Keratinocyte (primary cell): ENCODE measurements around the gene SUV39H1. TPM values are rescaled to one million over a fixed set of nuclear protein-coding genes. Genes with fewer than 3 reads are reported as not detected.

Experiments used
- DNase-seq: peaks from one replicate; pipeline ENCODE4 v3.0.0-alpha.2; 2011; ENCODE audit warnings: low read depth, missing footprints, low spot score
- FAIRE-seq: peaks from 2 replicates; lab custom pipeline; 2011; peaks lifted over from hg19 to GRCh38; lab: Jason Lieb, UNC
- H2AFZ ChIP-seq: 2 replicates; pipeline ENCODE4 v1.6.0; 2012; ENCODE audit warnings: low read length, control low read depth, inconsistent platforms; ENCODE audit not compliant: control insufficient read depth
- H3K27ac ChIP-seq: 2 replicates; pipeline ENCODE4 v1.5.1; 2011; ENCODE audit warnings: low read length; ENCODE audit not compliant: control insufficient read depth, insufficient read depth
- H3K27me3 ChIP-seq: 3 replicates; pipeline ENCODE4 v1.6.0; 2011; ENCODE audit warnings: low read length; ENCODE audit not compliant: control insufficient read depth, insufficient read depth; ENCODE audit errors: extremely low read depth
- H3K36me3 ChIP-seq, 2 experiments: 2 replicates in 1 of 2; 3 replicates in 1 of 2; pipeline ENCODE4 v1.5.1; 2011; ENCODE audit warnings: low read length in 2 of 2, mild to moderate bottlenecking in 1 of 2; ENCODE audit not compliant: control insufficient read depth in 2 of 2, insufficient read depth in 2 of 2; ENCODE audit errors: extremely low read depth in 1 of 2
- H3K4me1 ChIP-seq: 3 replicates; pipeline ENCODE4 v1.5.1; 2011; ENCODE audit warnings: low read length; ENCODE audit not compliant: control insufficient read depth, insufficient read depth; ENCODE audit errors: extremely low read depth
- H3K4me2 ChIP-seq: 3 replicates; pipeline ENCODE4 v1.6.0; 2011; ENCODE audit warnings: low read depth, low read length; ENCODE audit not compliant: control insufficient read depth, insufficient read depth; ENCODE audit errors: extremely low read depth
- H3K4me3 ChIP-seq, 3 experiments: fragments of 200-600 bp in 1 of 3; sonication (generic) in 1 of 3; 2 replicates in 2 of 3; 3 replicates in 1 of 3; pipeline ENCODE4 v1.5.1; 2011 to 2016; ENCODE audit warnings: low read length in 3 of 3, mild to moderate bottlenecking in 3 of 3, control low read depth in 2 of 3, inconsistent platforms in 1 of 3, low read depth in 1 of 3, mixed read lengths in 1 of 3, mixed run types in 1 of 3, moderate library complexity in 1 of 3; ENCODE audit not compliant: control insufficient read depth in 2 of 3, insufficient read depth in 2 of 3; ENCODE audit errors: extremely low read depth in 1 of 3
- H3K79me2 ChIP-seq: 2 replicates; pipeline ENCODE4 v1.6.0; 2012; ENCODE audit warnings: low read length; ENCODE audit not compliant: control insufficient read depth, insufficient read depth
- H3K9ac ChIP-seq: 3 replicates; pipeline ENCODE4 v1.6.0; 2011; ENCODE audit warnings: low read length; ENCODE audit not compliant: control insufficient read depth, insufficient read depth; ENCODE audit errors: extremely low read depth
- H3K9me1 ChIP-seq: 3 replicates; pipeline ENCODE4 v1.6.0; 2011; ENCODE audit warnings: low read length; ENCODE audit not compliant: control insufficient read depth, insufficient read depth; ENCODE audit errors: extremely low read depth
- H3K9me3 ChIP-seq: 2 replicates; pipeline ENCODE4 v1.5.1; 2012; ENCODE audit warnings: low read depth, low read length; ENCODE audit not compliant: control insufficient read depth
- H4K20me1 ChIP-seq: 3 replicates; pipeline ENCODE4 v1.6.0; 2011; ENCODE audit warnings: low read length; ENCODE audit not compliant: control insufficient read depth, insufficient read depth; ENCODE audit errors: extremely low read depth
- CTCF ChIP-seq, 3 experiments: IDR thresholded peaks in 1 of 3; conservative IDR thresholded peaks in 1 of 3; optimal IDR thresholded peaks in 1 of 3; 2 replicates in 2 of 3; 3 replicates in 1 of 3; pipeline versions ENCODE3 to v1.5.1; 2011; ENCODE audit warnings: low read length in 3 of 3, mild to moderate bottlenecking in 3 of 3, moderate library complexity in 2 of 3, control low read depth in 1 of 3, inconsistent platforms in 1 of 3; ENCODE audit not compliant: insufficient read depth in 2 of 3; ENCODE audit errors: extremely low read depth in 1 of 3
- EZH2 ChIP-seq: IDR thresholded peaks from one replicate; pipeline ENCODE4 v1.6.1; 2012; ENCODE audit warnings: inconsistent platforms, mild to moderate bottlenecking, low read length, moderate library complexity
- dilution Hi-C: fragments of 300-500 bp; cut with MboI; formaldehyde crosslinking; loops from one replicate; pipeline ENCODE4 v1.7.0; 2020; ENCODE audit warnings: low sequenced_read_pairs; ENCODE audit not compliant: extremely low pct_ligation_motif_present
- polyA plus RNA-seq, 5 experiments: library from polyadenylated mRNA; depleted of rRNA in 3 of 5; stranded (reverse) in 3 of 5; stranded (forward) in 1 of 5; unstranded in 1 of 5; fragments of >200 nt; gene quantifications; 1 replicate in 1 of 5; 2 replicates in 3 of 5; 3 replicates in 1 of 5; pipeline versions ENCODE4 v1.2.1 to v1.2.3, GENCODE V29; 2011 to 2012; ENCODE audit warnings: missing spikeins in 2 of 5, low read depth in 1 of 5, low replicate concordance in 1 of 5

SUV39H1 gene
- polyA plus RNA-seq, 1 donor (not counting 4 experiments of a cell fraction or from before 2014, with no cell fraction given), result 4.9 TPM

- Histone ChIP-seq H3K9me3 (no peaks in the 10 kb centered on the region), H3K27ac (no peak overlapping the region)
Observed at GRCh38 chrX:48714573-48714972, 18.0 kb downstream of the SUV39H1 start.

GRCh38 chrX:48715072-48715471 lies 18.5 kb downstream of the SUV39H1 start:
- Histone ChIP-seq H2AFZ (no peak overlapping the region), H3K4me3 (no peak overlapping the region), H3K9me1 (no peaks in the 10 kb centered on the region), H3K79me2 (no peaks in the 10 kb centered on the region), H3K9me3 (no peaks in the 10 kb centered on the region), H3K36me3 (no peaks in the 10 kb centered on the region), H3K27me3 (no peaks in the 10 kb centered on the region), H3K27ac (no peak overlapping the region), H3K4me1 (no peaks in the 10 kb centered on the region), H3K9ac (no peak overlapping the region), H4K20me1 (no peaks in the 10 kb centered on the region), H3K4me2 (no peak overlapping the region)
- DNase-seq (no peak), FAIRE-seq (no peak)
- dilution Hi-C loops, result no loop called here
- no peak for TF ChIP-seq CTCF (optimal IDR thresholded peaks at IDR 0.05 in 1 of 3, IDR thresholded peaks at IDR 0.05 in 1 of 3, conservative IDR thresholded peaks at IDR 0.05 in 1 of 3; ENCODE audit: extremely low read depth in 1 of 3, insufficient read depth in 2 of 3, low read length in 3 of 3)
- no peak for TF ChIP-seq EZH2

More at GRCh38 chrX:48714573-48714972, 18.0 kb downstream of the SUV39H1 start:
- TF ChIP-seq CTCF (optimal IDR thresholded peaks at IDR 0.05 in 1 of 3, IDR thresholded peaks at IDR 0.05 in 1 of 3, conservative IDR thresholded peaks at IDR 0.05 in 1 of 3; ENCODE audit: extremely low read depth in 1 of 3, insufficient read depth in 2 of 3, low read length in 3 of 3) (no peak), EZH2 (no peak)
- no peaks in the 10 kb centered on the region for H3K79me2 ChIP-seq
- no peak for FAIRE-seq
- H3K9me1 ChIP-seq, result no peaks in the 10 kb centered on the region
- dilution Hi-C loops, result no loop called here
- H3K4me3 ChIP-seq, result no peak overlapping the region
- no peak overlapping the region for H2AFZ ChIP-seq
- H3K4me1 ChIP-seq, result no peaks in the 10 kb centered on the region
- H4K20me1 ChIP-seq, result no peaks in the 10 kb centered on the region
- no peak overlapping the region for H3K4me2 ChIP-seq
- H3K27me3 ChIP-seq, result no peaks in the 10 kb centered on the region
- no peak overlapping the region for H3K9ac ChIP-seq
- no peak for DNase-seq
- H3K36me3 ChIP-seq, result no peaks in the 10 kb centered on the region
